GM19372 (cell line): ENCODE data around the gene SLC24A3.

Experiments
- ATAC-seq: cut with Tn5 transposase; IDR thresholded peaks from one replicate; pipeline ENCODE4 v1.9.1; 2021; ENCODE audit warnings: mild to moderate bottlenecking, low read depth, moderate library complexity; ENCODE audit not compliant: unreplicated experiment

SLC24A3 gene

GRCh38 chr20:19376451-19377229 is 164.2 kb downstream of the SLC24A3 start:
- ATAC-seq = no peak

- no peak for ATAC-seq
Observed at GRCh38 chr20:19378058-19378457, 165.6 kb downstream of the SLC24A3 start.

GRCh38 chr20:19380211-19380610 is 167.8 kb downstream of the SLC24A3 start:
- no peak for ATAC-seq

GRCh38 chr20:19381947-19382346 is 169.5 kb downstream of the SLC24A3 start:
- no peak for ATAC-seq

- no peak for ATAC-seq
Observed at GRCh38 chr20:19382386-19383340, 170.2 kb downstream of the SLC24A3 start.

GRCh38 chr20:19384940-19385339 is 172.5 kb downstream of the SLC24A3 start:
- no peak for ATAC-seq

- ATAC-seq = no peak
Observed at GRCh38 chr20:19387251-19387650, 174.8 kb downstream of the SLC24A3 start.

GRCh38 chr20:19392344-19393130 is 180.1 kb downstream of the SLC24A3 start:
- no peak for ATAC-seq

- ATAC-seq = no peak
Observed at GRCh38 chr20:19396460-19397081, 184.1 kb downstream of the SLC24A3 start.

GRCh38 chr20:19397226-19397625 is 184.8 kb downstream of the SLC24A3 start:
- ATAC-seq = no peak

- ATAC-seq = no peak
Observed at GRCh38 chr20:19397666-19398065, 185.2 kb downstream of the SLC24A3 start.

GRCh38 chr20:19401096-19401495 is 188.7 kb downstream of the SLC24A3 start:
- ATAC-seq = no peak

- no peak for ATAC-seq
Observed at GRCh38 chr20:19403549-19403948, 191.1 kb downstream of the SLC24A3 start.

- no peak for ATAC-seq
Observed at GRCh38 chr20:19404826-19405225, 192.4 kb downstream of the SLC24A3 start.

- no peak for ATAC-seq
Observed at GRCh38 chr20:19405958-19406357, 193.5 kb downstream of the SLC24A3 start.

- no peak for ATAC-seq
Observed at GRCh38 chr20:19406381-19406780, 193.9 kb downstream of the SLC24A3 start.

GRCh38 chr20:19407196-19407595 is 194.8 kb downstream of the SLC24A3 start:
- ATAC-seq = no peak

GRCh38 chr20:19407736-19408135 is 195.3 kb downstream of the SLC24A3 start:
- no peak for ATAC-seq

GRCh38 chr20:19408971-19409370 is 196.5 kb downstream of the SLC24A3 start:
- ATAC-seq = no peak

- no peak for ATAC-seq
Observed at GRCh38 chr20:19411811-19412210, 199.4 kb downstream of the SLC24A3 start.
